ENCODE results near the gene STPG2.
"Not testable (repeated sequence)": the region's sequence is repeated elsewhere in the genome, so short reads cannot be mapped to it uniquely, and the experiment has no call there.

The STPG2 gene

DNA sequence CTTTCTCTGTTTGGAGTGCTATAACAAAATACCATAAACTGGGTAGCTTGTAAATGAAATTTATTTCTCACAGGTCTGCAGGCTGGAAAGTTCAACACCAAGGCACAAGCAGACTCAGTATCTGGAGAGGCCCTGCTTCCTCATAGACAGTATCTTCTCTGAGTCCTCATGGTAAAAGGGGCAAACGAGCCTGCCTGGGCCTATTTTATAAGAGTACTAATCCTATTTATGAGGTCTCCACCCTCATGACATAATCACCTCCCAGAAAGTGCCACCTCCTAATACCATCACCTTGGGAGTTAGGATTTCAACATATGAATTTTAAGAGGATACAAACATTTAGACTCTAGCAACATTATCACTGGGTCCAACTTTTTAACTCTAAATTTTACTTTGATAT, 200.3 kb downstream of the STPG2 start:
- no peak for DNase-seq (ENCODE audit: low spot score)

DNA sequence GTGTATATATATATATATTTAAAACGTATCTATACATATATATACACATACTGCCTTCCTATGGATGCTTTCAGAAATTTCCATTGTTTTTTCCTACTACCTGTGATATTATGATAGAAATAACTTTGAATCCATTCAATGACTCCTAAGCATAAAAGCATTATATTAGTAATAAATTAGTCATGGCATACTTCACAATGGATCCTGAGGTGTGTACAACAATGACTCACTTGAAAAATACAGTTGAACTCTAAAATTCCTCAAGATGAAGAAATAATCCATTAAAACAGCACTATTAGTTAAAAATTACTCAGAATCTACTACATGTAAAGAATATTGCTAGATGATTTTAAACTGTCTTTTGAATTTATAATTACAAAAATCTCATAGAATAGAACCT, 201.1 kb downstream of the STPG2 start:
- DNase-seq (ENCODE audit: low spot score), result peak; percentile 73

DNA sequence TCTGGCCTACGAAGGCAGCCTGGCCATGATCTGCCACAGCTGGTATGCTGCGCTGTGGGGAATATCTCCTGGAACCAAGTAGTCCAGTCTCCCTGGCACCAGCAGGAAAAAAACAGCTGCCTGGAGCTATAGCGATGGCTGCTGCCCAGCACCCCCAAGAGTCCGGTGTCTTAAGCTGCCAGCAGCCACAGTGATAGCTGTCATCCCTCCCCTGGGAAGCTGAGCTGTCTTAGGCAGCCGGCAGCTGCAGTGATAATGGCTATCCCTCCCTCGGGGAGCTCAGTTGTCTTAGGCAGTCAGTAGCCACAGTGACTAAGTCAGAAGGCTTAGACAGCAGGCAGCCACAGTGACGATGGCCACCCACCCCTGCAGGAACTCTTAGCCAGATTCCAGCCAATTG, 205.1 kb downstream of the STPG2 start:
- no peak for DNase-seq (ENCODE audit: low spot score)

DNA sequence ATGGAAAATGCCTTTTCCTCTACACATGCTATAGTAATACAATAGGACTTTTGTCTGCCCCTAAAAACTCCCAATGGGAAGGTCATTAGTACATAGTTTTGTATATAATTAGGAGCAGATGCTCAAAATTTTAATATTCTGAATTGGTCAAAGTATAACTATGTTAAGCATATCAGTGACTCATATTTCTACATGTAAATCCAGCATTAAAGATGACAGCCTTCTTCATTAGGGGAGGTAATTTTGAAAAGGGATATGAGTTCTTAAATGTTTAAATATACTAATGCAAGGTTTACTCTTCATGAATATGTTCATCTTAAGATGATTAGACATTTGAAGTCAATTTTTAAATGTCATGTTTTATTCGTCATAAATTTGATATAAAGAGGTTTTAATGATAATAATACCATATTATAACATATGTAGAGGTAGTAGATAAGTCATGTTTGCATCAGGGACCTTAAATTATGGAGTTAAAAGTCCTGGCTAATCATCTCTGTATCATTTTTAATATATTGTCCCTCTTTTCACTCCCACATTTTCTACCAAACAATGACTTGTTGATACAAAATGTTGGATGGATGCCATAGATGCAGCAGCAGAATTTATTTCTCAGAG, 218.8 kb downstream of the STPG2 start:
- DNase-seq (ENCODE audit: low spot score), result no peak

DNA sequence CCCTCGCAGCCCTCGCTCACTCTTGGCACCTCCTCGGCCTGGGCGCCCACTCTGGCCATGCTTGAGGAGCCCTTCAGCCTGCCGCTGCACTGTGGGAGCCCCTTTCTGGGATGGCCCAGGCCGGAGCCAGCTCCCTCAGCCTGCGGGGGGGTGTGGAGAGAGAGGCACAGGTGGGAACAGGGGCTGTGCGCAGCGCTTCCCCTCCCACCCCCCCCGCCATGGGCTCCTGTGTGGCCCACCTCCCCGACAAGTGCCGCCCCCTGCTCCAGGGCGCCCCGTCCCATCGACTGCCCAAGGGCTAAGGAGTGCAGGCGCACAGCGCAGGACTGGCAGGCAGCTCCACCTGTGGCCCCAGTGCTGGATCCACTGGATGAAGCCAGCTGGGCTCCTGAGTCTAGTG, 220.2 kb downstream of the STPG2 start:
- DNase-seq (ENCODE audit: low spot score), result no peak

DNA sequence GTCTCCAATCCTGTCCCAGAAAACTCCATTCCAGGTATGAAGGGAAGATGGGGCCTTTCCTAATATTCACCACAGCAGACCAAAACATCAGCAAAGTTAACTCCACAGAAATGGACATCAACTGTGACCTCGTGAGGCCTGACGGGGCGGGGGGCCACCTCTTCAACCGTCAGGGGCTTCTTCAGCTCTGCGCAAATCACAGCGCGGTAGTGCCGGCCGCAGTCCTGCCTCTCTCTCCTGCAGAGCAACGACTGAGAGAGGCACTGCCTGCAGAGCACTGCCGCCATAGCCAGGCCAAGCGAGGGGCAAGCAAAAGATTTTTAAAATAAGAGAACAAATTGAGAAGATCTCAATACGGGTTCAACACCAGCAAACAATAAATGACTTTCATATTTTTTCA, 226.2 kb downstream of the STPG2 start:
- no peak for DNase-seq (ENCODE audit: low spot score)

DNA sequence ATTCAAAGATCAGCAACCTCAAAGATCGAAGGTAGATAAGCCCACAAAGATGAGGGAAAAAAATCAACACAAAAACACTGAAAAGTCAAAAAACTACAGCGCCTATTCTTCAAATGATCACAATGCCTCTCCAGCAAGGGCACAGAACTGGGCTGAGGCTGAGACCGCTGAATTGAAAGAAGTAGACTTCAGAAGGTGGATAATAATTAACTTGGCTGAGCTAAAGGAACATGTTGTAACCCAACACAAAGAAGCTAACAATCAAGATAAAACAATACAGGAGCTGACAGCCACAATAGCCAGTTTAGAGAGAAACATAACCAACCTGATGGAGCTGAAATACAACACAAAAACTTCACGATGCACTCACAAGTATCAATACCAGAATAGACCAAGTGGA, 231.1 kb downstream of the STPG2 start:
- DNase-seq (ENCODE audit: low spot score), result peak; percentile 58

DNA sequence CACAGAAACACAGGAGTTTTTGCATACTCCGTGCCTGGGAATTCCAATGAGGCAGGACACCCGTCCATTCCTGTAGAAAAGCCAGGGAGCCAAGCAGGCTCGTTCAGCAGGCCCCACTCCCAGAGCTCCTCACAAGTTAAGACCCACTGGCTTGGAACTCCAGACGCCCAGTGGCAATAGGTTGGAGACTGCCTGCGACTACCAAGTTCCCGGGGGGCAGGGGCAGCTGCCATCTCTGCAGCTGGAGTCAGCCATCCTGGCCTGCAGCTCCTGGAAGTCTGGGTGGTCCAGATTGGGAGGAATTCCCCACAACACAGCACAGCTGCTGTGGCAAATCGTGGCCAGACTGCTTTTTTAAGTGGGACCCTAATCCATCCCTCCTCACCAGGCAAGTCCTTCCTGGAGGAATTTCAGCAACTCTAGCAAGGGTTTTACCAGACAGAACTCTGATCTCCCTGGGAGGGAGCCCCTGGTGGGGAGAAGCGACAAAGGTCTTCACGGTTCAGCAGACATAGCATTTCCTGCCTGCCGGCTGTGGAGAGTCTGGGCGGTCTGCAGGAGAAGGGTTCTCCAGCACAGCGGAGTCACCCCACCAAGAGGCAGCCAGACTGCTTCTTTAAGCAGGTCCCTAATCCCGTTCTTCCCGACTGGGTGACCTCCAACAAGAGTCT, 231.9 kb downstream of the STPG2 start:
- peak; percentile 78 for DNase-seq (ENCODE audit: low spot score)

DNA sequence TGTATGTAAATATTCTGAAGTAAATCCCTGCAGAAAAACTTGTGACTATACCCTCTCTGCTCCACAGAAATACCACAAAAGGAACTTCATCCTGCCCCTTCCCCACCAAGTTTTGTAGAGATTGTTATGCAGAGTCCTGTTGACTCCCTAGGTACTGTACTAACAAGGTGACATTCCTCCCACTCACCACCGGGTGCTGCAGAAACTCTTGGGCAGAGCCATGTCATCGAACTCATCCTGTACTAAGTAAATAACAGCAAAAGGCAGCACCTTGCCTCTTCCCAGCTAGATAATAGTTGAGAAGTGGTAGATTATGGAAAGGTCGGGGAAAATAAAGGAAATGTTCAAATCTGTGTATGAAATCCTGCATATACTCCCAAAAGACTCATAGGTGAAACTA, 233.3 kb downstream of the STPG2 start:
- peak; percentile 42 for DNase-seq (ENCODE audit: low spot score)

DNA sequence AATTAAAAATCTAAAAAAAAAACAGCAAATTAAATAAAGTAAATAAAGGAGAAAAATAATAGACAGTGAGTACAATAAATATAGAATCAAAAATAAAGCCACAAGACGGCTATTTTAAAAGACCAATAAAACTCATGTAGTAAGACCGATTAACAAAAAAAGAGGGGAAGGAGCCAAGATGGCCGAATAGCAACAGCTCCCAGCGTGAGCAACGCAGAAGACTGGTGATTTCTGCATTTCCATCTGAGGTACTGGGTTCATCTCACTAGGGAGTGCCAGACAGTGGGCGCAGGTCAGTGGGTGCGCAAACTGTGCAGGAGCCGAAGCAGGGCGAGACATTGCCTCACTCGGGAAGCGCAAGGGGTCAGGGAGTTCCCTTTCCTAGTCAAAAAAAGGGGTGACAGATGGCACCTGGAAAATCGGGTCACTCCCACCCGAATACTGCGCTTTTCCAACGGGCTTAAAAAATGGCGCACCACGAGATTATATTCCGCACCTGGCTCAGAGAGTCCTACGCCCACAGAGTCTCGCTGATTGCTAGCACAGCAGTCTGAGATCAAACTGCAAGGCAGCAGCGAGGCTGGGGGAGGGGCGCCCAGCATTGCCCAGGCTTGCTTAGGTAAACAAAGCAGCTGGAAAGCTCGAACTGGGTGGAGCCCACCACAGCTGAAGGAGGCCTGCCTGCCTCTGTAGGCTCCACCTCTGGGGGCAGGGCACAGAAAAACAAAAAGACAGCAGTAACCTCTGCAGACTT, 239.7 kb downstream of the STPG2 start:
- not testable (repeated sequence) for DNase-seq (ENCODE audit: low spot score)

DNA sequence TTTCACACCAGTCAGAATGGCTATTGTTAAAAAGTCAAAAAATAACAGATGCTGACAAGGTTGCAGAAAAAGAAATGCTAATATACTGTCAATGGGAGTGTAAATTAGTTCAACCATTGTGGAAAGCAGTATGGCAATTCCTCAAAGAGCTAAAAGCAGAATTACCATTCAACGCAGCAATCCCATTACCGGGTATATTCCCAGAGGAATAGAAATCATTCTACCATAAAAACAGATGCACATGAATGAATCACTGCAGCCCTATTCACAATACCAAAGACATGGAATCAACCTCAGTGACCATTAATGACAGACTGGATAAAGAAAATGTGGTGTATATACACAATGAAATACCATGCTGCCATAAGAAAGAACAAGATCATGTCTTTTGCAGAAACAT, 243.0 kb downstream of the STPG2 start:
- DNase-seq (ENCODE audit: low spot score), result peak; percentile 18

DNA sequence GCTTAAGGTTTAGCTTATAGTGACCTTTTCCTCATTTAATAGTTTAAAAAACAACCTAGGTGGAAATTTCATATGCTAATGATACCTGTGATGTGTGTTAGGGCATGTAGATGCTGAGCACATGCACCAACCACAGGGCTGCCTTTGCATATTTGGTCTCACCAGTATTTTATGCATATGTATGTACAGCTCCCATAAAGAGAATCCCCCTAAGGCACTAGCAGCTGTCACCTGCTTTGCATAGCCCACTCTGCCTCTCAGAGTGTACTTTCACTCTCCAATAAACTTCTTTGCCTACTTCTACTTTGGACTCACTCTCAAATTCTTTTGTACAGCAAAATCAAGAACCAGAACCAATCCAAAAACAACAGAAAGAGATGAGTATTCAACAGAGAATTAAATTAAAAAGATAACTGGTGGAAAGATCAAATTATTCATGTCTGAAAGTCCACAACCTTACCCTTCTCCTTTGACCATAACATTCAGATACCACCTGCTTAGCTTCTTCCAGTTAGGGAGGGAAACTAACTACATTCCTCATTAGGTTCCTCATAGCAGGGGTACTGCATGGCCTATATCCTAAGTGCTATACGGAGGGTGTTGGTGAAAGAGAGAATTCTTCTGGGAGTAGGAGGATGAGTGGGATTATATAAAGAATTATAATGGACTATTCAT, 250.5 kb downstream of the STPG2 start:
- no peak for DNase-seq (ENCODE audit: low spot score)

DNA sequence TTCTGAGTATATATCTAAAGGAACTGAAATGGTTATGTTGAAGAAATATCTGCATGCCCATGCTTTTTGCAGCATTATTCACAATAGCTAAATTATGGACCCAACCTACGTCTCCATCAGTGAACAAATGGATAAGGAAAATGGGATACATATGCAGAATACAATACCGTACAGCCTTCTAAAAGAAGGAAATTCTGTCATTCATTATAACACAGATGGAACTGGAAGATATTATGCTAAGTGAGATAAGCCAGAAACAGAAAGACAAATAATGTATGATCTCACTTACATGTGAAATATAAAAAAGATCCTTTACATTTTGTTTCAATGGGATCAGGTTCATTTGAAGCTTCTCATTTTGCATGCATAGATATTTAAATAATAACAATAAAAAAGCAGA, 263.3 kb downstream of the STPG2 start:
- no peak for DNase-seq (ENCODE audit: low spot score)

DNA sequence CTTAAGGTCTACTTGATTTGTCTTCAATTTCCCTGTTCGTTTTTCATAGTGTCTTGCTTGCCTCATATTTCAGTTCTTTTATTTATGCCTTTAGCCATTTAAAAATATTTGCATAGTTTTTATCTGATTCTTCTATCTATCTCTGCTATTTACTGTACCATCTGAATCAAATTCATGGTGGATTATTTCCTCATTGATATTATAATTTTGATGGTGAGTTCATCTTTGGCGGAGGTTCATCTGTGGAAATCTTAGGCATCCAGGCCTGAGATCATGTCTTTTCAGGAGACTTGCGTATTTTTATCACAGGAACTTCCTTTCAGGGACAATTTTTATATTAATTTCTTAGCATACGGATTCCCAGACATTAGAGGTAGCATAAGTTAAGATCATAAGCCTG, 275.2 kb downstream of the STPG2 start:
- DNase-seq (ENCODE audit: low spot score), result no peak

DNA sequence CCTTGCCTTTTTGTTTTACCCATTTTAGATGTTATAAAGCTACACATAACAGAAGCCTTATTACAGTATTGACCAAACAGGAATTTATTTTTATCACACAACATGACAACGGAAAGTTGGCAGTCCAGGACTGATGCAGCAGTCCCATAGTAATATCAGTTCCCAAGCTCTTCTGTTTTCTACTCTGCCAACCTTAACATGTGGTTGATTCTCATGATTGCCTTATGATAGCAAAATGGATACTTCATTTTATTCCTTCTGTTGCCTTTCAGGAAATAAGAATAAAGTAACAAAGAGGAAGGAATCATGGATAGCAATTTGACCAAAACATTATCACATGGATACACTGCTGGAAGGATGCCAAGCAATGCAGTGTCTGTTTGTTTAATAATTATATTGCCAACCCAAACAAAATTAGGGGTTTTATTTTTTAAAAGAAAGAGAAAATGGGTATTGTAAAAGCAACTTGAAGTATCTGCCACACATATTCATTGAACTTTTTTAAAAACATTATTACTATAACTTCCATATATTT, 275.7 kb downstream of the STPG2 start:
- DNase-seq (ENCODE audit: low spot score), result no peak

DNA sequence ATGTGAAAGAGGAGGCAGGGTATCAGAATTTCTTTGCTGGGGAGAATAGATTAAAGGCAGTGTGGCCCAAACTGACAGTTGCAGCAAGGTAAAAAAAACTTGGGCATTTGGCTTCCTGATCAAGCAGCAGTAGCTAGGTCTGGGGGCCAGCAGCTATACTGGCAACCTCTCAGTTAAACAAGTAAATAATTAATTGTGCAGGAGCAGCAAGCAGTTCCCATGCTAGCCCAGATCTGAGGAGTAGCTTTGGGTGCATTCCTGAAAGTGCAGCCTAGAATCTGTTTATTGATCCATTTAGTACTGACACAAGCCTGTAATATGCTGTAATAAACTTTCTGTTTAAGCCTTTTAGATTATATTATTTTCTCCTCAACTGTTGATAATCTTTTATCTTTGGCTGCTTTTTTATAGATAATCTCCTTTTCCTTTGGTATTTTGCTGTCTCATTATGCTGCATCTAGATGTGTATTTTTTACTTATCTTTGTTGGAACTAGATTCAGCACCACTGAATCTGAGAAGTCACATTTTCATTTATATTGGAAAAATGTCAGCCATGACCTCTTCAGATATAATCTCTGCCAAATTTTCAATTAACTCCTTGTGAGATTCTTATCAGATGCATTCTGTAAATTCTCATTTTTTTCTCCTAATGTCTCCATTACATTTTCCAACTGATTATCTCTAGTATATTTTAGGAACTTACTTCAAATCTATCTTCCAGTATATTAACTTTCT, 276.3 kb downstream of the STPG2 start:
- peak; percentile 52 for DNase-seq (ENCODE audit: low spot score)

DNA sequence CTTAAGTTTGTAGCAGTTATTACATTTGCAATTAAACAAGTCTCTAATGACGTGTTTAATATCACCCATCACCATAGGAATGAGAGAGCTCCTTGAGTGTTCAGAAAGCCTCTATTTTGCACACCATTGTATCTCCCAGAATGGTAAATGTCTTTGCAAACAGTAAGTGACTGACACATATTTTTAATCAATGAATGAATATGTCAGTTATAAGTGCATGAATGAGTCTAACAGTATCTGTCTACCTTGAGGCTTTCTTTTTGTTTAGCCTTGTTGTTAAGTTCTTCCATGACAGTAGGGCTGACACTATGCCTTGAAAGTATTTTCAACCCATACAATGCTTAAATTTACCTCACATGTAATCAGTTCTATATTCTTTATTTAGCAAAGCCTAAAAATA, 292.2 kb downstream of the STPG2 start:
- DNase-seq (ENCODE audit: low spot score), result no peak

DNA sequence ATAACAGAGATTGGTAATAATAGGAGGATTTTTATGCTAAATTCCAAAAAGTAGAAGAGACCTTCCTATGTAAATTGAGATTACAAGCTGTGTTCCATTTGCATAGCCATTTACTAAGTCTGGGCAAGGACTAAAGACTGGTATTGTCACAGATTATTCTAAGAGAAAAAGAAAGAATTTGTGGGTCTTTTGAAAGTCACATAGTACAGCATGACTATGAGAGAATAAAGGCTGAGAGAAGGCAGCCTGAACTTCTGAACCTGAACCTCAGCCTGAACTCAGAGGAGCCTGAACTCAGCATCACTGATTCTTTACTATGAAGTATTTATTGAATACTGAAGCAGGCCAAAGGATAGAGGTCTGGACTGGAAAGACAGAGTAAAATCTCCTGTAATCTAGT, 297.5 kb downstream of the STPG2 start:
- DNase-seq (ENCODE audit: low spot score), result no peak

DNA sequence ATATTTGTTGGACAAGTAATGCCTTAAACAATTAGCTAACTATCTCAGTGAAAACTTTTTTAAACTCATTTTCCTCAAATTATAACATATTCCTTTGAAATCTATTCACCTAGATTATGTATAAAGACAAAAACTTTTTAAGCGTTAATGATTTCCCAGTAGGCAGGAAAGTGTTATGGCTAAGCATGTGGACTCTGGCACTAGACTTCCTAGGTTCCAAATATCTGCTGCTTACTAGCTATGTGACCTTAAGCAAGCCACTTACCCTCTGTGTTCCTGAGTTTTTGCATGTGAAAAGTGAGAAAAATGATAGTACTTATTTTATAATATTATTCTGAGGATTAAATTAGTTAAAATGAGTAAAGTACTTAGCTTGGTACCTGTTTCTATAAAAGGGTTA, 301.8 kb downstream of the STPG2 start:
- DNase-seq (ENCODE audit: low spot score), result no peak

DNA sequence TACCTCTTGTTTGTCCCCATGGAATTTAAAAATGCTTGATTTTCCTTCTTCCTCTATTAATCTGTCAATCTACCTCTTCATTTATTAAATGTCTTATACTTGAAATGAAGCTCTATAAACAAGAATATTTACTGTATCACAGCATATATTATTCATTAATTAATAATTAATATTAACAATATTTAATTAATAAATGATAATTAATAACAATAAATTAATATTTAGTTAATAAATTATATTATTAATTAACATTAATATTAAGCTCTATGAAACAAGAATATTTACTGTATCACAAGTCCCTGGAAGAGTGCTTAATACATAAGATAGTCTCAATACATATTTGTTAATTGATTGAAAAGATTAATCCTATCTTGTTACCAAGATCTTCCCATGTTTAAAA, 306.6 kb downstream of the STPG2 start:
- no peak for DNase-seq (ENCODE audit: low spot score)

DNA sequence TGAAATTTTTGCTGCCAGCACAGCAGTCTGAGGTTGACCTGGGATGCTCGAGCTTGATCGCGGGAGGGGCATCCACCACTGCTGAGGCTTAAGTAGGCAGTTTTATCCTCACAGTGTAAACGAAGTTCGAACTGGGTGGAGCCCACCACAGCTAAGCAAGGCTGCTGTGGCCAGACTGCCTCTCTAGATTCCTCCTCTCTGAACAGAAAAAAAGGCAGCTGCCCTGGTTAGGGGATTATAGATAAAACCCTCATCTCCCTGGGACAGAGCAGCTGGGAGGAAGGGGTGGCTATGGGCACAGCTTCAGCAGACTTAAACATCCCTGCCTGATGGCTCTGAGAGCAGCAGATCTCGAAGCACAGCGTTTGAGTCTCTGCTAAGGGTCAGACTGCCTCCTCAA, 314.6 kb downstream of the STPG2 start:
- DNase-seq (ENCODE audit: low spot score), result no peak

DNA sequence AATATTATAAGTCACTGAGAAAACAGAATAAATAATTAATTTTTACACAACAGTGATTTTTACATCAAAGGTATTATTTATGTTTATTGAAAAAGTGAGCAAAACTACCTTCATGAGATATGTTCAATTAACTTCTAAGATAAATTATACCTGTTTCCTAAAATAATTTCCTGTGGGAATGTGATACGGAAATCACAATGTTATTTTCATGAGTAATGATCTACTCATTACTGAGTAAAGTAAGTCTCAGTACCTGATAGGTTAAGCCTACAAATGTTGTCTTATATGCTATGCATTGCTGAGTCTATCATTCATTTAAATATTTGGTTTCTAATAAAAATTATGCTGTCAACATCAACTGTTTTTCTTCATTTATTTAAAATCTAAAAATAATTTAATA, 324.0 kb downstream of the STPG2 start:
- no peak for DNase-seq (ENCODE audit: low spot score)

Measured in kidney tubule cell (primary cell).